Esophagus squamous epithelium (tissue), 5 donors: ENCODE results near the gene ZNF638. TPM values are rescaled to one million over a fixed set of nuclear protein-coding genes. Genes with fewer than 3 reads are reported as not detected.

Experiments
- DNase-seq: peaks from one replicate; lab custom pipeline; 2025; lab: John Stamatoyannopoulos, UW
- H3K27ac ChIP-seq, 4 donors: fragments of 200-600 bp; sonication (generic); one replicate each; pipeline ENCODE4 v1.5.1; 2016 to 2019; ENCODE audit warnings: mild to moderate bottlenecking in 1 of 4
- H3K27me3 ChIP-seq, 4 donors: fragments of 200-600 bp; sonication (generic); 1 replicate in 3 of 4; 2 replicates in 1 of 4; pipeline versions ENCODE4 v1.5.1 to v1.6.0; 2017 to 2021; ENCODE audit warnings: antibody characterized with exemption in 1 of 4
- H3K36me3 ChIP-seq, 3 donors: fragments of 200-600 bp; sonication (generic); one replicate each; pipeline ENCODE4 v1.5.1; 2016 to 2019
- H3K4me1 ChIP-seq, 3 donors: fragments of 200-600 bp; sonication (generic); one replicate each; pipeline ENCODE4 v1.5.1; 2017 to 2019
- H3K4me3 ChIP-seq, 4 donors: fragments of 200-600 bp; sonication (generic); 1 replicate in 3 of 4; 2 replicates in 1 of 4; pipeline ENCODE4 v1.5.1; 2016 to 2019; ENCODE audit warnings: mild to moderate bottlenecking in 2 of 4, moderate library complexity in 1 of 4
- H3K9me3 ChIP-seq, 3 donors: fragments of 200-600 bp; sonication (generic); one replicate each; pipeline ENCODE4 v1.5.1; 2016 to 2019
- POLR2A ChIP-seq, 4 donors: fragments of 450-650 bp; IDR thresholded peaks; one replicate each; pipeline ENCODE4 v1.6.1; 2017; ENCODE audit warnings: antibody characterized with exemption in 4 of 4, mild to moderate bottlenecking in 4 of 4, moderate library complexity in 3 of 4
- WGBS, 2 donors: methylation state at CpG; one replicate each; pipeline ENCODE4 v1.1.5; 2018; 5-methylcytosine and 5-hydroxymethylcytosine counted together
- intact Hi-C: fragments of 100-400 bp; cut with DNase I; formaldehyde crosslinking; loops from one replicate; pipeline ENCODE4 v1.15.0; 2022
- total RNA-seq, 4 donors: library from RNA; depleted of rRNA; stranded (reverse); fragments of >200 nt; gene quantifications; one replicate each; pipeline ENCODE4 v1.1.0, GENCODE V29; 2016
- TF ChIP-seq, protein P1 (sequence below), 6 experiments: fragments of 450-650 bp in 4 of 6; fragments of 200-600 bp in 2 of 6; sonication (generic) in 2 of 6; IDR thresholded peaks; one replicate each; pipeline ENCODE4 v1.5.1; 2016 to 2019; ENCODE audit warnings: antibody characterized with exemption in 6 of 6, mild to moderate bottlenecking in 4 of 6, moderate library complexity in 4 of 6
- donor health status: DM: yes; HTN: yes; CAD: no.

The ZNF638 gene
- total RNA-seq, 4 donors from 2014 or later: 67.3 to 133 (median 79.2) TPM

DNA sequence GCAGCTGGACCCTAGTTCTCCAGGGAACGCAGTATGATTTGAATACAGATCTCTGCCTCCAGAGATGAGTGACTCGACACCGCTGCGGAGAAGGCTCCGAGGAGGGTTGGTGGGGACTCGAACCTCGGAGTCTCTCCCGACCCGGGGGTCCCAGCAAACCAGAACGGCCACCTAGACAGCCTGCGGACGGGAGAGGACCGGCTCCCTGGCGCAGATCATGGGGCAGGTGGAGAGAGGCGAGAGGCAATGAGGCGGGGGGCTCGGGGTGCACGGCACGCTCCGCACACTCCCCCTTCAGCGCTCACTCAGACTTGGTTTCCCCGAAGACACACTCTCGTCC lies 134.3 kb downstream of the ZNF638 start:
- Histone ChIP-seq H3K27ac (peak overlapping the region in 3 of 4 donors; percentile 42 to 72 (median 70)), H3K4me3 (peak overlapping the region; percentile 42 to 86 (median 68)), H3K9me3 (peaks cover 0 to 7% (median 0%) of the 10 kb centered on the region in 3 donors), H3K27me3 (peaks cover 0 to 71% (median 5%) of the 10 kb centered on the region in 4 donors), H3K4me1 (peaks cover 13 to 38% (median 18%) of the 10 kb centered on the region in 3 donors), H3K36me3 (no peaks in the 10 kb centered on the region)
- intact Hi-C loops: no loop called here
- no peak for DNase-seq
- 9 to 26% methylated on average over 21 to 22 of the region's 23 CpGs for WGBS, 2 donors
- no peak for TF ChIP-seq POLR2A (IDR thresholded peaks at IDR 0.05)
- TF ChIP-seq, protein P1, sequence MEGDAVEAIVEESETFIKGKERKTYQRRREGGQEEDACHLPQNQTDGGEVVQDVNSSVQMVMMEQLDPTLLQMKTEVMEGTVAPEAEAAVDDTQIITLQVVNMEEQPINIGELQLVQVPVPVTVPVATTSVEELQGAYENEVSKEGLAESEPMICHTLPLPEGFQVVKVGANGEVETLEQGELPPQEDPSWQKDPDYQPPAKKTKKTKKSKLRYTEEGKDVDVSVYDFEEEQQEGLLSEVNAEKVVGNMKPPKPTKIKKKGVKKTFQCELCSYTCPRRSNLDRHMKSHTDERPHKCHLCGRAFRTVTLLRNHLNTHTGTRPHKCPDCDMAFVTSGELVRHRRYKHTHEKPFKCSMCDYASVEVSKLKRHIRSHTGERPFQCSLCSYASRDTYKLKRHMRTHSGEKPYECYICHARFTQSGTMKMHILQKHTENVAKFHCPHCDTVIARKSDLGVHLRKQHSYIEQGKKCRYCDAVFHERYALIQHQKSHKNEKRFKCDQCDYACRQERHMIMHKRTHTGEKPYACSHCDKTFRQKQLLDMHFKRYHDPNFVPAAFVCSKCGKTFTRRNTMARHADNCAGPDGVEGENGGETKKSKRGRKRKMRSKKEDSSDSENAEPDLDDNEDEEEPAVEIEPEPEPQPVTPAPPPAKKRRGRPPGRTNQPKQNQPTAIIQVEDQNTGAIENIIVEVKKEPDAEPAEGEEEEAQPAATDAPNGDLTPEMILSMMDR (IDR thresholded peaks at IDR 0.05): no peak

DNA sequence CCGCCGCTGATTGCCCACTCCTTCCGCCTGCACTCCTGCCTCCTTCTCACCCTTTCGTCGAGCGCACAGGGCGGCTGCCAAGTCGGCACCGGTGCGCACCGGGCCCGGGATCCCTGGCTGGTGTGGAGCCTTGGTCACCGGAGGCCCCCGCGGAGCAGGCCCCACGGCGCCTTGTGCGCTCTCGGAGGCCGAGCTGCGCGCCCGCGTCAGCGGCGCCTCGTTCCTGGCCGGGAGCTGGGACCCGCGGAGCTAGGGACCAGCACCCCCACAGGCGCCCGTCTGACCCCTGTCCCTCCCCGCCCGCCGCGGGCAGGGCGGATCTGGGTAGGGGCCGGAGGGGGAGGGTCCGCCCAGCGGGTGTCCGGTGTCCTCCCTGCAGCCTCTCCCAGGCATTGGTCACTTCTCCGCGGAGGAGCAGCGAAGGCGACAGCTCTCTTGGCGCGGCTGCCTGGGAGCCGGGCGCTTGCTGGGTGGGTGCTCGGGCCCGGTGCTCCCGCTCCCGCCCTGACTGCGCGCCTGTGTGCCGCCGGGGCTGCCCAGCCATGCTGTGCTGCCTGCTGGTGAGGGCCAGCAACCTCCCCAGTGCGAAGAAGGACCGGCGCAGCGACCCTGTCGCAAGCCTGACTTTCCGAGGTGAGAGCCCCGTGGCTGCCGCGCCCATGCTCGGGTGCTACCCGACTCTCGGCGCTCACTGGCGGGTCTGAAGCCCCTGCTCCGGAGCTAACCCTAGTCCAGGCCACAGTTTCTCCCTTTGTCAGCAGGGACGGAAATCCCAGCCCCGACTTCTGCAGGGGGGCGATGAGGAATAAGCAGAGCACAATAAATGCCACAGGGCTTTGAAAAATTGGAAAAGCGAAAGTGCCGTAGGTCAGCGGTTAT lies 135.0 kb downstream of the ZNF638 start:
- H3K4me1 ChIP-seq: peaks cover 13 to 38% (median 18%) of the 10 kb centered on the region in 3 donors
- no peaks in the 10 kb centered on the region for H3K36me3 ChIP-seq
- TF ChIP-seq POLR2A (IDR thresholded peaks at IDR 0.05): no peak
- TF ChIP-seq, protein P1 (IDR thresholded peaks at IDR 0.05): no peak
- peaks cover 0 to 71% (median 5%) of the 10 kb centered on the region in 4 donors for H3K27me3 ChIP-seq
- WGBS, 2 donors: 0 to 3% methylated on average over 4 to 7 of the region's 78 CpGs
- DNase-seq: no peak
- intact Hi-C loops: no loop called here
- H3K27ac ChIP-seq: peak overlapping the region; percentile 42 to 72 (median 60)
- peaks cover 0 to 7% (median 0%) of the 10 kb centered on the region in 3 donors for H3K9me3 ChIP-seq
- peak overlapping the region; percentile 42 to 86 (median 68) for H3K4me3 ChIP-seq

DNA sequence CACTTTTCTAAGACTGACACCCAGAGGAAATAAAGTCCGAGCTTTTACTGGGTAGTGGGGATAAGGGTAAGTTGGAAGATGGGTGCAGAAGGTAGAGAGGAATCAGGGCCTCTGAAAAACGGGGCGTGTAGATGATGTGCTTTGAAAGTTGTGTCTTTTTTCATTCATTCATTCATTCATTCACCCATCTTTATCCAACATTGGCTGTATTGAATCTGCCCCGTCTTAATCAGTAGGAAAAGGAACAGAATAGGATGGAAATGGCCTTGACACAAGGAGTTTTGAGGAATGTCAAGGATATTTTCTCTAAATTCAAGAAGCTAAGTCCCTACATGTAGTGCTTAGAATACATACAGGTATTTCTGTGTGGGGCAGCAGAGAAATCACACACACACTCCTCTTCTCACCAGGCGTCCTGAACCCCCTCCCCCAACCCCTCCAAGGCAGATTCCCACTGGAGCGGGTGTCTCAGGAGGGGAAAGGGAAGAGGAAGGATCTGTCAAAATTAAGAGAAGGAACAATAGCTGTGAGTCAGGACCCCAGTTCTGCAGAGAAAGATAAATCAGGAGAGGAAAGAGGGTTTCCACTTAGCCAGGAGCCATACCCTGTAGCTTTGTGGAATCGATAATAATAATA lies 135.7 kb downstream of the ZNF638 start:
- Histone ChIP-seq H3K27me3 (peaks cover 0 to 71% (median 5%) of the 10 kb centered on the region in 4 donors), H3K4me1 (peaks cover 13 to 38% (median 18%) of the 10 kb centered on the region in 3 donors), H3K4me3 (peak overlapping the region; percentile 42 to 86 (median 68)), H3K36me3 (no peaks in the 10 kb centered on the region), H3K27ac (peak overlapping the region in 2 of 4 donors; percentile 42 to 72), H3K9me3 (peaks cover 0 to 7% (median 0%) of the 10 kb centered on the region in 3 donors)
- intact Hi-C loops: no loop called here
- WGBS, 2 donors: 20 to 21% methylated on average over 7 of the region's 7 CpGs
- no peak for DNase-seq
- TF ChIP-seq, protein P1 (IDR thresholded peaks at IDR 0.05): no peak
- no peak for TF ChIP-seq POLR2A (IDR thresholded peaks at IDR 0.05)

DNA sequence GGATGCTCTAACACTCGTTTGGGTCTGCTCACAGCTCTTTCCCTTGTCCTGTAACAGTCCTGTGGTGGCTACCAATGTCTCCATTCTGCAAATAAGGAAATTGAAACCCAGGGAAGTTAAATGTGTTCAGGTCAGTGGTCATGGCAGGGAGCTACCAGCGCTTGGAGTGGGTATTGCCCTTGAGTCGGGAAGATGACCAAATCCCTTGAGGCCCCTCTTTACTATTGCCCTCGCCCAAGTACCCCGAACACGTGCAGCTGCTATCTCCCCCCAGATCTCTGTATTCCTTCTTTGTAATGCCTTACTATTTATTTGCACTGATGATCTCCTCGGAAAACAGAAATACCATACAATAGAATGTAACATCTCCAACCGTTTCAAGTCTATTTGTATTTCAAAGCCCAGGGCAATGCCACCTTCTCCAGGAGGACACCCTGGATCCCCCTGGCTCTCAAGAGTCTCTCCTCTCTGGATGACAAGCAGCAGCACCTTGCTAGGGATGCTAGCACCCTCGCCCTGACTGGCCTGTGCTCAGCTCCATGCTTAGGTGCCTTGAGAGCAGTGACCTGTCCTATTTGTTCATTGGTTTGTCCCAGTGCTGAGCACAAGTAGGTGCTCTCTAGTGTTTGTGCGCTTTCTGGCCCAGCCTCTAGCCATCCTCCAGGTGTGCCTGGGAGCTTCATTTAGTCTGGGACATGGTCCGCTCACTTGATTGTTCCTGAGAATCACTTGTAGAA lies 136.9 kb downstream of the ZNF638 start:
- no peak overlapping the region for H3K27ac ChIP-seq
- WGBS, 2 donors: 64 to 66% methylated on average over 10 to 11 of the region's 11 CpGs
- H3K27me3 ChIP-seq: peaks cover 0 to 61% (median 5%) of the 10 kb centered on the region in 4 donors
- H3K36me3 ChIP-seq: no peaks in the 10 kb centered on the region
- intact Hi-C loops: no loop called here
- H3K4me1 ChIP-seq: peaks cover 13 to 38% (median 18%) of the 10 kb centered on the region in 3 donors
- no peak for TF ChIP-seq POLR2A (IDR thresholded peaks at IDR 0.05)
- TF ChIP-seq, protein P1 (IDR thresholded peaks at IDR 0.05): no peak
- no peaks in the 10 kb centered on the region for H3K9me3 ChIP-seq
- H3K4me3 ChIP-seq: no peak overlapping the region
- DNase-seq: no peak
